NCI-H2107 (cell line): Measurements from ENCODE around the gene TENT4A.

ENCODE experiments used
- DNase-seq: peaks from one replicate; lab custom pipeline; 2025; lab: John Stamatoyannopoulos, UW

Gene TENT4A

DNA sequence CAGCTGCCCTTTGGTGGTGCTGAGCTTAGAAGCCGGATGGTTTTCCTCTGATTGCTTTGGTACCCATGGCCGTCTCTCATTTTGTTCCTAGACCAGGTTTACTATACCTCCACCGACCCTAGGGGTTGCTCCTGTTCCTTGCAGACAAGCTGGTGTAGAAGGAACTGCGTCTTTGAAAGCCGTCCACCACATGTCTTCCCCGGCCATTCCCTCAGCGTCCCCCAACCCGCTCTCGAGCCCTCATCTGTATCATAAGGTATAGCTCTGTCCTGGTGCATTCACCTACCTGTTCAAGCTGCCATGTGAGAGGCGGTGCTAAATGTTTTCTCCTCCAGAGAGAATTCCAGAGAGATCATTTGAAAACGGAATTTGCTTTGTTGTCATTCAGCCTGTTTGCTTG lies 39.5 kb downstream of the TENT4A start:
- no peak for DNase-seq

DNA sequence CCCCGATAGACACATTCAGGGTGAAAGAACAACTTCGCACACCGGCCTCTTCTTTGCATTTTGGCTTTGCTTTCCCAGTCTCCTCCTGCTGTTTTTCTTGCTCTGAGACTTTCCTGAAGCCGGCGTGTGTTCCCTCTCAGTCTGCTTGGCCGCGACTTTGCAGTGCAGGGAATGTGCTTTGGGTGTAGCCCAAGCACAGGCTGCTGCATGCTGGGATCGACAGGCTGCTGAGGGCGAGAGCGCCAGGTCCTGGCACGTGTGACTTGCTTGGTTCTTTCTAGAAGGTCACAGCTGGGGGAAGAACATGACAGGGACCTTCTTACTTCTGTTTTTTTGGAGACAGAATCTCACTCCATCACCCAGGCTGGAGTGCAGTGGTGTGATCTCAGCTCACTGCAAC lies 40.6 kb downstream of the TENT4A start:
- DNase-seq, result no peak

DNA sequence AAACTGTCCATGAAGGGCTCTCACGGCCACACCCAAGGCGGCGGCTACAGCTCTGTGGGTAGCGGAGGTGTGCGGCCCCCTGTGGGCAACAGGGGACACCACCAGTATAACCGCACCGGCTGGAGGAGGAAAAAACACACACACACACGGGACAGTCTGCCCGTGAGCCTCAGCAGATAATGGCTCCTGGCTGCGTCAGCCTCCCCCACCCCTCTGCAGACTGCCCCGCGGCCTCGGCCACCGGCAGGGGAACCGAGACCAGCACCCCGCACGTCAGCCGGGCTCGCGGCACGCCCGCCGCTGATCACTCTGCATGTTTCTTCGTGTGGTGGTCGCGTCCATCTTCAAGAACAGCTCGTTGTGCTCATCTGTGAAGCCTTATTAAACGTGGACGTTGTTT lies 41.5 kb downstream of the TENT4A start:
- DNase-seq, result no peak

DNA sequence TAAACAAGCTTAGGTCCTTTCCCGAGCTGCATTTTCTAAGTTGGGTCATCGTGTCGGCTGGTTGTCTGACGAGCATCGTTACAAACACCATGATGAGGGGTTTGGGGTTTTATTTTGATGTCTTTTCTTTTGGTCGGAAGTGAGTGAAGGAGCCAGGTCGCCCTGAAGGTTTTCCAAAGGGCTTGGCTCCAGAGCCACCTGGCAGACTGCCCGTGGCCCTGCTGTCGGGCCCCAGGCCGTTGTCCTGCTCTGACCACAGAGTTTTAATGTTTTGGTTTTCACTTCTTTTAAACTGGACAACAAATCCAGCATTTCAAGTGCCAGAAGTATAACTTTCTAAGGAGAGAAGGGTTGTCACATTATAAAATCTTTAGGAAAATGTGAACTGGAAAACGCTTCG lies 42.3 kb downstream of the TENT4A start:
- no peak for DNase-seq

DNA sequence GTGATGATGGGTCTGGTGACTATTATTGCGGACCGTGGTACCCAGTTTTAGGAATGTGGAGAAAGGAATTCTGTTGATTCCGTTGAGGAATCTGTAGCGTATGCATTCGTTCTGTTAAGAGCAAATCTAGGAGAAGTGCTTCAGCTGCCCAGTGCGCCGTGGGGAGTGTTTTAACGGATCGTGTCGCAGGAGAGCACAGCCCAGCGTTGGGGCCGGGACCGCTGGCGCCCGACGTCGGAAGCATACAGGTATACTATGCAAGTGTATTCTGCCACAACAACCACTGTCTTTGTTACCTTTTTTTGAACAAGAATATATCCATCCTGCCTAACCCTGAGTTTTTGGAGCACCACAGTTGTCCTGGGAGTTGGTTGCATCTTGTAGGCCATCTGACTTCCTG lies 42.7 kb downstream of the TENT4A start:
- no peak for DNase-seq

DNA sequence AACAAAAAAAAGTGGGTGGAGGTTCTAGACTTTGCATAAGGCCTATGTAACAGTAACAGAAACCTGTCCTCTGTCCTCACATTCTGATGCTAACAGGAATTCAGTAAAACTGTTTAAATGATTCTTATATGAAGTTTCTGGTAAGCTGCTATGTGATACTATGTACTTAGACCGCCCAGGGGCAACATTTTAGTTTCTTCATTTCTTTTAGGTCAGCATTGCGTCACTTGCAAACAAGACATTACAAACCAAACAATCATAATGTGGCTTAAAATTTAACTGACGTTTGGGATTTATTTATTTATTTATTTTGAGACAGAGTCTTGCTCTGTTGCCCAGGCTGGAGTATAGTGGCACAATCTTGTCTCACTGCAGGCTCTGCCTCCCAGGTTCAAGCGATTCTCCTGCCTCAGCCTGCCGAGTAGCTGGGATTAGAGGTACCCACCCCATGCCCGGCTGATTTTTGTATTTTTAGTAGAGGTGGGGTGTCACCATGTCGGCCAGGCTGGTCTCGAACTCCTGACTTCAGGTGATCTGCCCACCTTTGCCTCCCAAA lies 44.3 kb downstream of the TENT4A start:
- no peak for DNase-seq

DNA sequence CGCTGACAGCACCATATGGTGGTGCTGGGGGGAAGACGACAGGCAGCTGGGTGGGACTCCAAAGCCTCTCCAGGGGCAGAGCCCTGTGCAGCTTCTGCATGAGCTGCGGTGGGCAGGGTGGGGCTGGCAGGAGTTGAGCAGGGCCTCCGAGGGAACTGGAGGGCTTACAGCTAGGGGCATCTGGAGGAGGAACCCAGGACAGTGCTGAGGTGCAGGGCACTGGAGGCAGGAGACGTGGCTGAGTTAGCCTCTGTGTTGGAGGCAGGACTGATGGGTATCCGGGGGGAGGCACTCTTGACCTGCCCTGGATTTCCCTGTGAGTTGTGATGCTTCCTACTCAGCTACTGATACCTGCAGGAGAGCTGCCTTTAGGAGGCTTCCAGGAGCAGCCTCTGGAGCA lies 45.0 kb downstream of the TENT4A start:
- DNase-seq, result no peak

DNA sequence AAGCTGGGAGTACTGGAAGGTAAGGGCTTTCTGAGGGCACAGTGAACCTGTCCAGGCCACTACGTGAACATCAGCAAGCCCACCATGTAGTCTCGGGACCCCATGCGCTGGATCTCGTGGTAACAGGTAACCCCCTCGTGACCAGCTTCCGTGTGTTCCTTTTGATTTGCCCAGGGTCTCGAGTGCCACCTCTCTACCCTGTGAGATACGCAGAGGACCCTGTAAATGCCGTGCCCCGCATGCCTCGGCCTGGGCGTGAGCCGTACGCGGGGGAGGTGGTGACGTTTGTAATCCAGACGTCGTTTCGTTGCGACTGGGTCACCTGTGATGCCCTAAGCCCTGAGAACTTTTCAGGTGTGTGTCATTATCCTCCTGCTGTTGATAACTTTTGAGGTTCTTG lies 45.5 kb downstream of the TENT4A start:
- no peak for DNase-seq

DNA sequence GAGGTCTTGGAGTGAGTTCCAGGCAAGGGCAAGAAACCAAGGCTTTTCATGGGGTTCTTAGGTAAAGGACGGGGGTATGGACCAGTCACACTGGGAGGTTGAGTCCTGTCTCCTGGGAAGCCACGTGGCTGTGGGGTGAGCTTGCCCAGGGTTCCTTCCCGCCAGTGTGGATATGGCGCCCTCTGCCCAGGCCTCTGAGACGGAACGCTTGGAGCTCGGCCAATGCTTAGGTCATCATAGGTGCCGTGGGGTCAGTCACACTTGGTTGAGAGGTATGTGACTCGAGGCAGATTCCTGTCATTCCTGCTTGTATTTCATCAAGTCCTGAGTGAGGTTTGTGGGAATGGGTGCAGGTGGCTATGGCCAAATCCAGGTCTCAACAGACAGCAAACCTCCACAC lies 46.2 kb downstream of the TENT4A start:
- no peak for DNase-seq

DNA sequence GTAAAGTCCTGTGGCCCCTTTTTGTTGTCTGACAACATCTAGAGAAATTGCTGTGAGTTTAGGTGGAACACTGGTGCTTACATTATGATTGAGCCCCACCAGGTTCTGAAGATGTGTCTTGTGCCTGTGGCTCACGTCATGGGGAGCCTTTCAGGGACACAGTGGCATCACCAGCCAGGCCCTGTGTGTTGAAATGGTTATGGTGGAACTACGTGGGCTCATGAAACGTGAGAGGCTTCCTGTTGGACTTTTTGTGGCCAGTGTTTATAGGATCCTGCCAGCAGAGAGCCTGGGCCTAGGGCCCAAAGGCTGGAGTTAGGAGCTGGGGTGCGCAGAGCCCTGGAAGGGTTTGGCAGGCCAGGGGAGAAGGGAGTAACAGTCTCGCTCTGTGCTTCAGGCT lies 46.8 kb downstream of the TENT4A start:
- no peak for DNase-seq

DNA sequence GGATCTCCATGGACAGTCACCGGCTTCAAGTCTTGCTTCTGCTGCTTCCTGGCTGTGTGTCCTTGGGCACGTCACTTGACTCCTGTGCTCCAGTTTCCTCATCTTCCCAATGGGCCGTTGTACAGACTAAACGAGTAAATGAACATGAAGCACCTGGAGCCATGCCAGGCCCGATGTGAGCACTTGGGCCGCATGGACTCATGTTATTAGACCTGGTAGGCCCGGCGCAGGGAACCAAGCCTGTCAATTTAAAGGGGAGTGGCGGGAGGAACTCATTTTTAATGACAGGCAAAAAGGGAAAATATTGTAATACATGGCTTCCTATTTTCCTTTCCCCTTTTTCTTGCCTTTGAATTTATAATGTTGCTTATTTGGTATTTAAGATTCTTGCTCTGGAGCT lies 47.5 kb downstream of the TENT4A start:
- DNase-seq, result no peak

DNA sequence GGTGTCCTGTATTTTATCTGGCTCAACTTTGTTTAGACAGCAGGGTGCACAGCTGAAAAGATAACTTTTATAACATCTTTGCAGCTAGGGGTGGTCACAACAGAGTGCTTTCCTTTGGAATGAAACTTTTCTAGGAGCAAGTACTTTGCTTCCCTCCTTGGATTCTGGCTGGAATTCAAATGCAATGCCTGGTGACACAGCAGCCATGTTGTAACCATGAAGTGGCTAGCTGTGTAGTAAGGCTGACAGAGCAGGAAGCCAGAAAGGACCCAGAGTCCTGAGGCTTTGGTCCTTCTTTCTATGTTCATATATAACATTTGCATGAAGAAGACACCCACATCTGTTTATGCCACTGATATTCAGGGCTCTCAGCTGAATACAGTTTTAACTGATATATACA lies 48.1 kb downstream of the TENT4A start:
- no peak for DNase-seq

DNA sequence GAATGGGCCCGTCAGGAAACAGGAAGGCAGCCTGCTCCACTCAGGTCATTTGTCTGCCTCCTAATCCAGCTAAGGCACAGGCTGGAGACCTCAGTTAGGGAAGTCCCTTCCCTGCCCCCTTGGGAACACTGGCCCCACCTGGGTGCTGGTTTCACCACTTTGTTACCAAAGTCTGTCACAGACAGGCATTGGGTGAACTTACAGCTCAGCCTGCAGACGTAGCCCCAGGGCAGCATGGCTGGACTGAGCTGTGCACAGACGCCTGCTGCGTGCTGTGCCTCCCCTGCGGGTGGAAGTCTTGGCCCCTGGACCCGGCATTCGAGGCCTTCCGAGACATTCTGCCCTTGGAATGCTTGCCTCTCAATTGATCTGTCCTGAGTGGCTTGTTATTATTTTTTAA lies 48.9 kb downstream of the TENT4A start:
- DNase-seq, result no peak

DNA sequence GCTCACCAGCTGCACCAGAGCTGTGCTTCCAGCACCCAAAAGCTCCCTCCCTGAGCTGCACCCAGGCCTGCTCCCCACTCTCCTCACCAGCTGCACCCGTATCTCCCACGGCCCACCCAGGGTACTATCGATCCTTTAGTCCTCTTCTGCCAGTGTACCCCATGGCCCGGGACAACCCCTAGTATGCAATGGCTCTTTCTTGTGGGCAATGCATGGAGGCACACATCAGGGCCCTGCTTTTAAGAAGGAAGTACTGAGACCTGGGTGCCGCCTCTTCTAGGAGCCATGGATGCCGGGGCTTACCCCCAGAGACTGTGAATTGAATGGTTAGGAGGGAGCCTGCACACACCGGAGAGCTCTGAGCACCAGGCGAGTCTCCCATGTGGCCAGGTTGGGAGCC lies 49.5 kb downstream of the TENT4A start:
- no peak for DNase-seq

DNA sequence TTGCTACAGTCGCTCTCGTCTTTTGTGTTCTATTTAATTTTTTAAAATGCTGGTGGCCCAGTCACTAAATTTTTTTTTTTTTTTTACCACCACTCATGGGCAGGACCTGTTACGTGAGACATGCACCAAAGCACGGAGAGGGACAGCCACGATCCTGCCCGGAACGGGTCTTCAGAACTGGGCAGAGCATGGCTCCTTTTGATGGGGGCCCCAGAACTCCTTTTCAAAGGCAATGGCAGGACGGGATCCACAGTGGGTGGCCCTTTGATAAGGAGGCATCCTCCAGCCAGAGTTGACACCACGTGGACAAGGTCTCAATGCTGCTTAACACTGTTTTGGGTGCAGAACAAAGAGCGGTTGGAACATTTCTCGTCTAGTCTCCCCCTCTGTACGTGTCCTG lies 50.0 kb downstream of the TENT4A start:
- no peak for DNase-seq

DNA sequence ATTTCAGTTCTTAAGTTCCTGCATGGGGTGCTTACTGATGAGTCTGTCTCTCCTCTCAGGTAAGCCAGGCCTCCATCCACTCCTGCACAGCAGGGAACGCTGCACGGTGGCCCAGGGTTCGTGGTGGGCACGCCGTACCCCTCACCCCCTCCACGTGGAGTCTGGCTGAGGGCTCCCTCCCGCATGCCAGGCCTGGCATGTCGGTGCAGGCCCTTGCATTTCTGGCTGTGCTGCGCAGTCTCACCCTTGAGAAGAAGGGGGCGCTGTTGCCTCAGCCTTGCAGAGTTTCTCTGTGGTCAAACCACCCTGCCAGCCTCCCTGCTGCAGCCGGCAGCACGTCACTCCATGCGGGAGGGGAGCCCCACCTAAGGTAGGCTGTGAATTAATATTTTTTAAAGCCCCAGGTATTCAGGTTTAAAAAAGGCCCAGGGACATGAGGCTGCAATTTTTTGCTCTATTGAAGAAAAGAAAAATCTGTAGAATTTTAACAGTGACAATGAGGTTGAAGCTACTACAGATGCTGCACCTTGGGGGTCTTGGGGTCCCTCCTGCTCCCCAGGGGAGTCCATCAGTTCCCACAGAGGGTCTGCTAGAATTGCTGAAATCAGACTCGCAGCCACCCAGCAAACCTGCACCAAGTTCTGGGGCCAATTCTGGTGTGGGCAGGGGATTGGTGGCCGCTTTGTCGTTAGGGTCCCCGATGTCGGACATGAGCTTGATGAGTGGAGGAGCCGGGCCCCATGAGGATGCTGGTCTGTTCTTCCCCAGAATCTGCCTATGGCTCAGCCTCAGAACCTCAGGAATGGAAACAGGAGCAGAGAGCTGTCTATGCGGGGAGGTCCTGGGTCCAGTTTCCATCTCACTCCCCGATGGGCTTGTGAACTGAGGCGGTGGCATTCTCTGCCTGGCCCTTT lies 52.6 kb downstream of the TENT4A start:
- DNase-seq, result peak; percentile 89

DNA sequence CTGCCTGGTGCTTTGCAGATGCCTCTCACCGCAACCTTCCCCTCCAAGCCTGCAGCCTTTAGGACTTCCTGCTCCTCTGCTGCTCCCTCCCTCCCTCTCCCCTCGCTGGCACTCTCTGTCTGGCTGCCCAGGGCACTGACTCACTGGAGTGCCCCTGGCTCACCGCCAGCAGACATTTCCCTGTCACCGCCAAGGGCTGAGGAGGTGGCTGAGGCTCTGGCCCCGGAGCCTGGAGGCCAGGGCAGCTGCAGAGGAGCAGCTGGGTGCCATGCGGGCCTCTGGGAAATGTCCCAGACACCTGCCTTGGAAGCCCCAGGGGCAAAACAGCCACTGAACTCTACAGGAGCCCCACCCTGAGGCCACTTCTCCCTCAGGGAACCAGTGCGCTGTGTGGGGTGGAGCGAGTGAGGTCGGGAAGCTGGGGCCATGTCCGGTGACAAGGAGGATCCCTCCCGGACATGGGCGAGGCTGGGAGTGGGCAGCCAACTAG lies 53.4 kb downstream of the TENT4A start:
- peak; percentile 92 for DNase-seq

DNA sequence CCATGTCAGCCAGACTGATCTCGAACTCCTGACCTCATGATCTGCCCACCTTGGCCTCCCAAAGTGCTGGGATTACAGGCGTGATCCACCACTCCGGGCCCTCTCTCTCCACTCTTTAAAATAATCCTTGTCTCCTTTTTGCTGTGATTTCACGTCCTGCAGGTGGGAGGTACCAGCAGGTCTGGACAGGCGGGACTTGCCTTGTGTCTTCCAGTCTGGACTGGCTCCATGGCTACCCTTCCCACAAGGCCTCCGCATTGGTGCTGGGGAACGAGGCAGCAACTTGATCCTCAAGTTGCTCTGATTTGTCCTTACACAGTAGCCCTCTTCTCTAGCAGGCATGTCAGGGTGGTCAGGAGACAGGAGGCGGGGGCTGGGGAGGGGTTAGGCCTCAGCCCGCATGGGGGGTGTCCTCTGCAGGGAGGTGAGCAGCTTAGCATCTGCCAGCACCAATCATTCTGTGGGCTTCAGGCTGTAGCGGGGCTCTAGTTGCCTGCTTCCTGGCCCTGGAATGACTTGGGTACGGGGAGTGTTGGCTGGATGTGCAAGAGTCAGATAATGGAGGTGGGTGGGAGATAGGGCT lies 54.3 kb downstream of the TENT4A start:
- DNase-seq, result no peak

DNA sequence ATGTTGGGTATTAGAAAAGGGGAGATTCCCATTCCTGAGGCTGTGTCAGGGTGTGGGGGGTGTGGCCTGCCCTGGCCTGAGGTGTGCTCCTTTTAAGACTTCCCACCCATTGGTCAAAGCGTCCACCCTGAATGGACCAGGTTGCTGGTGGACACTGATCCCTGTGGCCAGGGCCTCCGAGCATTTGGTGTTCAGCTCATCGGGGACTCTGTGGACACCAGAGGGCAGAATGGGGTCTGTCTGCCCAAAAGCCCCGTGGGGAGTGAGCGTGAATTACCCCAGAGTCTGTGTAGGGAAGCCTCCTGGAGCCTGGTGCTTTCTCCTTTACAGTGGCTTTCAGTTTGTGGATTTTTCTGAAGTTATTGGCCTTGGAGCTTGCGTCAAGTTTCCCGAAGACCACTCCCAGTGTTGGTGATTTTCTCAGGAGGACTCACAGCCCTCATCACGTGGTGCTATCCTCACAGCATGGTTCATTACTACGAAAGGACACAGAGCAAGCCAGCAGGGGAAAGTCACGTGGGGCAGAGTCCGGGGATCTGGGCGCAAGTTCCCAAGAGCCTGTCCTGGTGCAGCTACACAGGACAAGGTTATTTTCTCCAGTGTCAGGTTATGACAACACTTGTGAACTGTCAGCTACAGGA lies 55.5 kb downstream of the TENT4A start:
- DNase-seq, result no peak

DNA sequence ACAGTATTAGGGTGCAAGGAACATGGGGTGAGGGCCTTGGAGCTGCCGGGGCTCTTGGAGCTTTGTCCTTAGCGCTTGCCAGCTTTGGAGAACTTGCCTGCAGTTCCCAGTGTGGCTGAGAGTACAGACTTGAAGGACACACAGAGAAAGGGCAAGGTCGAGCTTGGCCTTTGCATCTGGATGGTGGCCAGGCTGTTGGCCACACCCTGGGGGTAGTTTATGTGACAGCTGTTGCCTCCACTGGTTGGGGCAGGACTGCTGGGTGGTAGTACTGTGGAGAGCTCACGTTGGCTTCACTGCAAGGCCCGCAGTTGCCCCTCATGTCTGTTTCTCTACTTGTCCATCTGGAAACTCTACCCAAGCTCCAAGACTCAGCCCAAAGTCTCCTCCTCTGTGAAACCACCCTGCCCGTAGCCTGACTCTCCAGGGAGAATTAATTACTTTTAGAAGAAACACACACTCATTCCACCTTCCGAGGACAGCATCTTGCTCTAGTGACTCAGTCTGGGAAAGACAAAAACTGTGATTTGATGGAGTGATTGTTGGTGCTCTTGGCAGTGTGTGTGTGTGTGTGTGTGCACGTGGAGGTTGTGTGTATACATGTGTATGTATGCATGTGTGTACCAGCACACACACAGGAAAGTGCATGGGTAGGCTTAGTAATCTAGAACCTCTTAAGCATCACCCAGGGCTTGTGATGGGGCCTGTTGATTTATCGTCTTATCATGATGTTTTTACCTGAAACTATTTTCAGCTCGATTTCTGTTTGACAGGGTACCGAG lies 57.8 kb downstream of the TENT4A start:
- DNase-seq, result no peak

DNA sequence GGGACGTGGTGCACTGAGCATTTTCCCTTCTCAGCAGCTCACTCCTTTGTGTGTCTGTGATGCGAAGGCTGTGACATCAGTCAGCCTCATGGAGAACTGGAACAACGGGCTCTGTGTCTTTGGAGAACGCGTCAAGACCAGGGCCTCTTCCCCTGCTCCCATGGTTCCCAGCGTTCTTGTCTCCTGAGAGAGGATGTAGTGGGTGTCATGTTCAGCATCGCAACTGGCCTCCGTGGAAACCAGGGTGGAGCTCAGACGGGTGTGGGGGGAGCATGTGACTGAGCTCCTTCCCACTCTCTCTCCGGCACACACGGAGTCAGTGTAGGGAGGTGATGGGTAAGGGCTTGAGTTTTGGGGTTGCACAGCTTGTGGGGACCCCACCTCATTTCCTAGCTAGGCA lies 59.7 kb downstream of the TENT4A start:
- DNase-seq, result peak; percentile 65
